K562 (cell line): ENCODE results near the gene DLGAP1.

ENCODE experiments used
- HCFC1 ChIP-seq: IDR thresholded peaks from 2 replicates; pipeline ENCODE4 v1.6.1; 2012; ENCODE audit warnings: low read depth, low read length, improper control_type of control experiment
- RAD21 ChIP-seq, 2 experiments: fragments of 250-450 bp in 1 of 2; fragments of 450-650 bp in 1 of 2; sonication (Bioruptor Pico) in 1 of 2; formaldehyde crosslinking in 1 of 2; IDR thresholded peaks in 1 of 2; conservative IDR thresholded peaks in 1 of 2; 2 replicates each; pipeline versions ENCODE4 v1.4.0 to v1.8.0; 2020 to 2022; ENCODE audit warnings: mild to moderate bottlenecking in 2 of 2, moderate library complexity in 1 of 2

DNA sequence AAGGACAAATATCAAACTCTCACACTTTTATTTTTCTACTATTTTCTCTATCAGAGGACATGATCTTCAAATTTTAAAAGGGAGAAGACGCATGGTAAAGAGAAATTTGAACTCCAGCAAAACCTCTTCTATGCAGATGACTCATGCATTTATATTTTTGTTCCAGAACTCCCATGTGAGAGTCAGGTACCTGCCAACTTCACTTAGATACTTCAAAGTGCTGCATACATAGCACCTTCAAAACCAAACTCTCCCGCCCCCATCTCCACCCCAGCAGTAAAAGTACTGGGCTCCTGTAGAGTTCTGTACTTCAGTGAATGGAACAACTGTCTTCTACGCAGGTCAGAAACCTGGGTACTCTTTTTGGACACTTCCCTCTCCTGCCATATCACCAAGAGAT is 606.8 kb downstream of the DLGAP1 start:
- TF ChIP-seq HCFC1 (no peak), RAD21 (CRISPR knock-in tag; conservative IDR thresholded peaks at IDR 0.05 in 1 of 2, IDR thresholded peaks at IDR 0.05 in 1 of 2) (no peak)
